Measurements from ENCODE around the gene ZNF598. TPM values are rescaled to one million over a fixed set of nuclear protein-coding genes. Genes with fewer than 3 reads are reported as not detected.
A peak's percentile ranks its signal among the peaks of the same experiment; 100 is the strongest.

ZNF598 gene
- total RNA-seq, 6 experiments from 2014 or later = 37.1 to 48.1 (median 40.7) TPM

DNA sequence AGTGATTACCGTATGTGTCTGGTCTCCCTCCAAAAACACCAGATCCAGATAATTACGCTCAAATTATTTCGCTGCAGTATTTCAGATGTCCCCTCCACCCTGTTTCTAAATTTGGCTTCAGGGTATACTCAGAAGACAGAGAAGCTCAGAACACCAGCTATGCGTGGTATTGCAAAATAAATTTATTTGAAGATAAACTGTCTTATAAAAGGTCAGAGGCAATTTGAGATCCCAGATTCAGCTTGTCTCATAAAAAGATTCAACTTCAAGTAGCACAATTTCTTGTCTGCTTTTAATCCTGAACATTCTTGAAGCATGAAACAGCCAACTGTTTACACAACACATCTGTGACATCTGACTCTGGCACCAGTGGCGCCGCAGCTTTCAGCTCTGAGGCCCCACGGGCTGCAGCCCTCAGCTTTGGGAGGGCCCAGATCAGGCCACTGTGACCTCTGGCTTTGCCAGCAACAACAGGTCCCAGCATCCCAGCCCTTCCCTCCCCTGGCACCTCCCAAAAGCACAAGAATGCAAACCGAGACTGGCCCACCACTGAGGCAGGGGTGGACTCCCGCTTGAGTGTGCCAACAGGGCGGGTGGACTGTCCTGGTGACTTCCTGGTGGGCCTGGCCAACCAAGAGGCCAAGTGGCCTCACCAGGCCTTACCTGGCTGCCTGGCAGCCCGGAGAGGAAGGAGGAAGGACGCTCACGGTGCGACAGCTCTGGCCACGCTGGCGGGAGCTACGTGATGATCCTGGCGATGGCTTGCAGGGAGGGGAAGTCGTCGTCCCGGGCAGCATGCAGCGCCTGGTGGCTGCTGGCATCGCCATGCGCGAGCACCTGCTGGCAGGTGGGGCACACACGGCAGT is 11.9 kb downstream of the ZNF598 start:
- Mint-ChIP-seq H3K9me3 (no peaks in the 10 kb centered on the region), H3K4me3 (no peak overlapping the region), H3K27ac (no peak overlapping the region; the same call in 1 of the 2 replicates), H3K4me1 (ENCODE audit: low read depth) (peaks cover 14% of the 10 kb centered on the region; the same call in 1 of the 2 replicates), H3K27me3 (ENCODE audit: insufficient read depth) (no peaks in the 10 kb centered on the region), H3K36me3 (ENCODE audit: low read depth) (peaks cover 10% of the 10 kb centered on the region; the same call in 1 of the 2 replicates)
- TF ChIP-seq, protein P1, sequence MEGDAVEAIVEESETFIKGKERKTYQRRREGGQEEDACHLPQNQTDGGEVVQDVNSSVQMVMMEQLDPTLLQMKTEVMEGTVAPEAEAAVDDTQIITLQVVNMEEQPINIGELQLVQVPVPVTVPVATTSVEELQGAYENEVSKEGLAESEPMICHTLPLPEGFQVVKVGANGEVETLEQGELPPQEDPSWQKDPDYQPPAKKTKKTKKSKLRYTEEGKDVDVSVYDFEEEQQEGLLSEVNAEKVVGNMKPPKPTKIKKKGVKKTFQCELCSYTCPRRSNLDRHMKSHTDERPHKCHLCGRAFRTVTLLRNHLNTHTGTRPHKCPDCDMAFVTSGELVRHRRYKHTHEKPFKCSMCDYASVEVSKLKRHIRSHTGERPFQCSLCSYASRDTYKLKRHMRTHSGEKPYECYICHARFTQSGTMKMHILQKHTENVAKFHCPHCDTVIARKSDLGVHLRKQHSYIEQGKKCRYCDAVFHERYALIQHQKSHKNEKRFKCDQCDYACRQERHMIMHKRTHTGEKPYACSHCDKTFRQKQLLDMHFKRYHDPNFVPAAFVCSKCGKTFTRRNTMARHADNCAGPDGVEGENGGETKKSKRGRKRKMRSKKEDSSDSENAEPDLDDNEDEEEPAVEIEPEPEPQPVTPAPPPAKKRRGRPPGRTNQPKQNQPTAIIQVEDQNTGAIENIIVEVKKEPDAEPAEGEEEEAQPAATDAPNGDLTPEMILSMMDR (IDR thresholded peaks at IDR 0.05) = no peak
- DNase-seq = no peak

DNA sequence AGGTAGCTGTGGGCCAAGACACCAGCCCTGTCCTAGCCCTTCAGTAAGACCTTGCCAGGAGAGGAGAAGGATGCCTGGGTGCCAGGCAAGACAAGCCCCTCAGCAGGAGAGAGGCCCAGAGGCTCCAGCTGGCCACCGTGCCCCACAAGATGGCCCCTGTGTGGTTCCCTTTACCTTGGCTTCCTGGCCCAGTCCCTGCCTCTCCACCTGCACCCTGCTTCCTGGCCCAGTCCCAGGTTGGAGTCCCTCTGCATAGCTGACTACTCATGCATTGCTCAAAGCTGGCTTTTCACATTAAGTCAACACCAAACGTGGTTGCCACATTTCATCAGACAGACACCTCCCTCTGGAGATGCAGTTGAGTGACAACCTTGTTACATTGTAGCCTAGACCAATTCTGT is 15.9 kb downstream of the ZNF598 start:
- H3K36me3 Mint-ChIP-seq (ENCODE audit: low read depth) = peaks cover 10% of the 10 kb centered on the region; the same call in 1 of the 2 replicates
- H3K27me3 Mint-ChIP-seq (ENCODE audit: insufficient read depth) = peaks cover 10% of the 10 kb centered on the region; the same call in 1 of the 2 replicates
- TF ChIP-seq, protein P1 (IDR thresholded peaks at IDR 0.05) = no peak
- no peaks in the 10 kb centered on the region for H3K9me3 Mint-ChIP-seq
- DNase-seq = peak; percentile 6
- no peak overlapping the region for H3K4me3 Mint-ChIP-seq
- H3K27ac Mint-ChIP-seq = no peak overlapping the region
- peaks cover 14% of the 10 kb centered on the region; the same call in 1 of the 2 replicates for H3K4me1 Mint-ChIP-seq (ENCODE audit: low read depth)

DNA sequence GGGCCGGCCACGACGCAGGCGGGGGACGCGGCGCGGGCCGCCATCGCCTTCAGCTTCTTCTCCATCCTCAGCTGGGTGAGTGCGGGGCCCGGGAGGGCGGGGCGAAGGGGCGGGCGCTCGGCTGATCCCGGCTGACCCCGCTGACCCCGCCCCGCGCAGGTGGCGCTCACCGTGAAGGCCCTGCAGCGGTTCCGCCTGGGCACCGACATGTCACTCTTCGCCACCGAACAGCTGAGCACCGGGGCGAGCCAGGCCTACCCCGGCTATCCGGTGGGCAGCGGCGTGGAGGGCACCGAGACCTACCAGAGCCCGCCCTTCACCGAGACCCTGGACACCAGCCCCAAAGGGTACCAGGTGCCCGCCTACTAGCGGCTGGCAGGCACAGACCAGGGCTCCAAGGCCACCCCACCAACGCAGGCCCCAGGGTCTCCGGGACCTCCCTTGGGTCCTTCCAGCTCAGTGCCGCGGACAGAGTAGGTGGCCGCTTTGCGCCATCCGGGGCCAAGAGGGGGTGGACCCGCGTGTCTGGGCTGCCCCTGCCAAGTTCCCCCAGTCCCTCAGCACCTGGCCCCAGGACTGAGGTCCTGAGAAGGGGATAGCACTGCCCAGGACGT is 16.8 kb downstream of the ZNF598 start:
- TF ChIP-seq, protein P1 (IDR thresholded peaks at IDR 0.05) = no peak
- H3K27me3 Mint-ChIP-seq (ENCODE audit: insufficient read depth) = peaks cover 10% of the 10 kb centered on the region; the same call in 1 of the 2 replicates
- H3K4me3 Mint-ChIP-seq = no peak overlapping the region
- peaks cover 5% of the 10 kb centered on the region; the same call in 1 of the 2 replicates for H3K36me3 Mint-ChIP-seq (ENCODE audit: low read depth)
- no peaks in the 10 kb centered on the region for H3K9me3 Mint-ChIP-seq
- no peak overlapping the region for H3K27ac Mint-ChIP-seq
- no peak for DNase-seq
- peaks cover 8% of the 10 kb centered on the region; the same call in 1 of the 2 replicates for H3K4me1 Mint-ChIP-seq (ENCODE audit: low read depth)

DNA sequence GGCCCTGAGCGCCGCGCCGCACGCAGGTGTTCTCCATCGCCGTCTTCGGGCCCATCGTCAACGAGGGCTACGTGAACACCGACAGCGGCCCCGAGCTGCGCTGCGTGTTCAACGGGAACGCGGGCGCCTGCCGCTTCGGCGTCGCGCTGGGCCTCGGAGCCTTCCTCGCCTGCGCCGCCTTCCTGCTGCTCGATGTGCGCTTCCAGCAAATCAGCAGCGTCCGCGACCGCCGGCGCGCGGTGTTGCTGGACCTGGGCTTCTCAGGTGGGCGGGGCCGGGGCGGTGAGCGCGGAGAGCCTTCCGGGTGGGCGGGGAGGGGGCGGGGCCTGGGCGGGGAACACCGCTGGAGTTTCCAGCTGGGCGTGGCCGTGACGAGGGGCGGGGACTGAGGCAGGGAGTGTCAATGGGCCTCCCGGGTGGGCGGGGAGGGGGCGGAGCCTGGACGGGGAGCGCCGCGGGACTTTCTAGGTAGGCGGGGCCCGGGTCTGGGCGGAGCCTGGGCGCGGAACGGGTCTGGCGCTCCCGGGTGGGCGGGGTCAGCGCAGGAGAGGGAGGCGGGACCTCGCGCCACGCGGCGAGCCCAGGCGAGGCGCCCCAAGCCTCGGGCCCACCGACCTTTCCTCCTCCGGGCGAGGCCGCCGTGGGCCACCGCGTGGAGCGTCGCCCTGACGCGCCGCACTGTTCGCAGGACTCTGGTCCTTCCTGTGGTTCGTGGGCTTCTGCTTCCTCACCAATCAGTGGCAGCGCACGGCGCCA is 17.5 kb downstream of the ZNF598 start:
- H3K27me3 Mint-ChIP-seq (ENCODE audit: insufficient read depth) = peaks cover 10% of the 10 kb centered on the region; the same call in 1 of the 2 replicates
- no peak overlapping the region for H3K27ac Mint-ChIP-seq
- H3K4me3 Mint-ChIP-seq = no peak overlapping the region
- no peaks in the 10 kb centered on the region for H3K9me3 Mint-ChIP-seq
- peaks cover 1% of the 10 kb centered on the region; the same call in 1 of the 2 replicates for H3K4me1 Mint-ChIP-seq (ENCODE audit: low read depth)
- TF ChIP-seq, protein P1 (IDR thresholded peaks at IDR 0.05) = no peak
- DNase-seq = peak; percentile 66
- peaks cover 5% of the 10 kb centered on the region; the same call in 1 of the 2 replicates for H3K36me3 Mint-ChIP-seq (ENCODE audit: low read depth)

DNA sequence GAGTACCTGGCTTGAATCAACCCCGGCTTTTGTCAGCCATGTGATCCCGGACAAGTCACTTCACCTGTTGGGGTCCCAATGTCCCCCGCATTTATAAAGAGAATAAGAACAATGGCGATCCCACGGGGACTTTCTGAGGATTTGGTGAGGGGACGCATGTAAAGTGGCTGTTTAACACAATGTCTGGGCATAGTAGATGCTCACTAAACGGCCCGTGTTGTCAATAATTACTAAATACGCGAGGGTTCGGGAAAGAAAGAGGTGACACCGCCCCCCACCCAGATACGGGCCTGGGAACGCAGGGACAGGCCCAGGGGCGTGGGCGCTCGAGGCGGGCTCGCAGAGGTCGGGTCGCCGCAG is 18.1 kb downstream of the ZNF598 start:
- H3K4me1 Mint-ChIP-seq (ENCODE audit: low read depth) = no peaks in the 10 kb centered on the region
- H3K27ac Mint-ChIP-seq = no peak overlapping the region
- DNase-seq = no peak
- no peaks in the 10 kb centered on the region for H3K9me3 Mint-ChIP-seq
- peaks cover 7% of the 10 kb centered on the region; the same call in 1 of the 2 replicates for H3K36me3 Mint-ChIP-seq (ENCODE audit: low read depth)
- peaks cover 10% of the 10 kb centered on the region; the same call in 1 of the 2 replicates for H3K27me3 Mint-ChIP-seq (ENCODE audit: insufficient read depth)
- TF ChIP-seq, protein P1 (IDR thresholded peaks at IDR 0.05) = no peak
- no peak overlapping the region for H3K4me3 Mint-ChIP-seq
